Neural progenitor cell (in vitro differentiated cells): ENCODE data around the gene DYNLT2.

Experiments
- EZH2 ChIP-seq: fragments of 200-600 bp; sonication (generic); IDR thresholded peaks from 2 replicates; pipeline ENCODE4 v1.6.1; 2017; ENCODE audit warnings: antibody characterized with exemption, mild to moderate bottlenecking, moderate library complexity
- TF ChIP-seq, protein P1 (sequence below): fragments of 200-600 bp; sonication (generic); IDR thresholded peaks from 2 replicates; pipeline ENCODE4 v1.5.1; 2017; ENCODE audit warnings: antibody characterized with exemption, mild to moderate bottlenecking

GRCh38 chr6:169726049-169726400 is 25.3 kb downstream of the DYNLT2 start:
- TF ChIP-seq, protein P1, sequence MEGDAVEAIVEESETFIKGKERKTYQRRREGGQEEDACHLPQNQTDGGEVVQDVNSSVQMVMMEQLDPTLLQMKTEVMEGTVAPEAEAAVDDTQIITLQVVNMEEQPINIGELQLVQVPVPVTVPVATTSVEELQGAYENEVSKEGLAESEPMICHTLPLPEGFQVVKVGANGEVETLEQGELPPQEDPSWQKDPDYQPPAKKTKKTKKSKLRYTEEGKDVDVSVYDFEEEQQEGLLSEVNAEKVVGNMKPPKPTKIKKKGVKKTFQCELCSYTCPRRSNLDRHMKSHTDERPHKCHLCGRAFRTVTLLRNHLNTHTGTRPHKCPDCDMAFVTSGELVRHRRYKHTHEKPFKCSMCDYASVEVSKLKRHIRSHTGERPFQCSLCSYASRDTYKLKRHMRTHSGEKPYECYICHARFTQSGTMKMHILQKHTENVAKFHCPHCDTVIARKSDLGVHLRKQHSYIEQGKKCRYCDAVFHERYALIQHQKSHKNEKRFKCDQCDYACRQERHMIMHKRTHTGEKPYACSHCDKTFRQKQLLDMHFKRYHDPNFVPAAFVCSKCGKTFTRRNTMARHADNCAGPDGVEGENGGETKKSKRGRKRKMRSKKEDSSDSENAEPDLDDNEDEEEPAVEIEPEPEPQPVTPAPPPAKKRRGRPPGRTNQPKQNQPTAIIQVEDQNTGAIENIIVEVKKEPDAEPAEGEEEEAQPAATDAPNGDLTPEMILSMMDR, result no peak
- TF ChIP-seq EZH2, result no peak
